Liver (tissue), 9 donors: Measurements from ENCODE around the gene JAKMIP1. TPM values are rescaled to one million over a fixed set of nuclear protein-coding genes. Genes with fewer than 3 reads are reported as not detected.

Source experiments
- DNase-seq: peaks from one replicate; pipeline ENCODE4 v3.0.0-alpha.2; 2017; ENCODE audit warnings: low spot score
- H3K27ac ChIP-seq, 2 donors: one replicate each; pipeline ENCODE4 v1.7.0; 2013; ENCODE audit warnings: inconsistent platforms in 2 of 2, low read length in 2 of 2, control low read depth in 1 of 2, low read depth in 1 of 2, mild to moderate bottlenecking in 1 of 2
- H3K27me3 ChIP-seq, 4 donors: one replicate each; pipeline versions ENCODE4 v1.6.1 to v1.7.0; 2013; ENCODE audit warnings: low read length in 3 of 4, inconsistent platforms in 1 of 4, mild to moderate bottlenecking in 1 of 4, moderate library complexity in 1 of 4; ENCODE audit not compliant: control insufficient read depth in 4 of 4, insufficient read depth in 4 of 4
- H3K36me3 ChIP-seq, 4 donors: one replicate each; pipeline versions ENCODE4 v1.6.1 to v1.7.0; 2013; ENCODE audit warnings: low read length in 3 of 4, mild to moderate bottlenecking in 3 of 4, low read depth in 1 of 4, moderate library complexity in 1 of 4; ENCODE audit not compliant: control insufficient read depth in 4 of 4, insufficient read depth in 3 of 4
- H3K4me1 ChIP-seq, 4 donors: one replicate each; pipeline versions ENCODE4 v1.6.1 to v1.7.0; 2013; ENCODE audit warnings: low read length in 3 of 4, mild to moderate bottlenecking in 3 of 4, moderate library complexity in 1 of 4; ENCODE audit not compliant: control insufficient read depth in 4 of 4, insufficient read depth in 4 of 4
- H3K4me3 ChIP-seq, 3 donors: one replicate each; pipeline versions ENCODE4 v1.6.1 to v1.7.0; 2013; ENCODE audit warnings: low read length in 3 of 3, control low read depth in 1 of 3, low read depth in 1 of 3, mild to moderate bottlenecking in 1 of 3
- H3K9ac ChIP-seq, 2 donors: one replicate each; pipeline ENCODE4 v1.7.0; 2013; ENCODE audit warnings: low read length in 2 of 2, mild to moderate bottlenecking in 2 of 2, moderate library complexity in 2 of 2, control low read depth in 1 of 2, low read depth in 1 of 2
- H3K9me3 ChIP-seq, 4 donors: one replicate each; pipeline versions ENCODE4 v1.6.1 to v1.7.0; 2013; ENCODE audit warnings: low read length in 3 of 4; ENCODE audit not compliant: control insufficient read depth in 4 of 4
- ATF3 ChIP-seq: IDR thresholded peaks from 2 replicates; pipeline ENCODE4 v1.6.1; 2016; ENCODE audit warnings: antibody characterized with exemption
- CTCF ChIP-seq: fragments of 150-350 bp; IDR thresholded peaks from 2 replicates; pipeline ENCODE4 v1.5.1; 2017; ENCODE audit warnings: improper control_type of control experiment, low read depth, low read length; ENCODE audit not compliant: missing input control
- EGR1 ChIP-seq, 2 donors: IDR thresholded peaks; 2 replicates each; pipeline ENCODE4 v1.6.1; 2016 to 2018; ENCODE audit warnings: antibody characterized with exemption in 2 of 2, low read depth in 2 of 2
- FOXA1 ChIP-seq: IDR thresholded peaks from 2 replicates; pipeline ENCODE4 v1.6.1; 2016; ENCODE audit warnings: antibody characterized with exemption
- FOXA2 ChIP-seq: IDR thresholded peaks from 2 replicates; pipeline ENCODE4 v1.6.1; 2016; ENCODE audit warnings: antibody characterized with exemption
- GABPA ChIP-seq, 2 donors: IDR thresholded peaks in 1 of 2; conservative IDR thresholded peaks in 1 of 2; 2 replicates each; pipeline ENCODE4 v1.6.1; 2016; ENCODE audit warnings: antibody characterized with exemption in 2 of 2, mild to moderate bottlenecking in 1 of 2, moderate library complexity in 1 of 2
- HNF4A ChIP-seq, 2 donors: conservative IDR thresholded peaks; 2 replicates each; pipeline ENCODE4 v1.6.1; 2016; ENCODE audit warnings: antibody characterized with exemption in 2 of 2, mild to moderate bottlenecking in 2 of 2
- HNF4G ChIP-seq: IDR thresholded peaks from 2 replicates; pipeline ENCODE4 v1.6.1; 2016; ENCODE audit warnings: antibody characterized with exemption
- JUND ChIP-seq, 2 donors: IDR thresholded peaks; 2 replicates each; pipeline ENCODE4 v1.6.1; 2016; ENCODE audit warnings: antibody characterized with exemption in 2 of 2
- MAX ChIP-seq: IDR thresholded peaks from 2 replicates; pipeline ENCODE4 v1.6.1; 2016; ENCODE audit warnings: antibody characterized with exemption
- NR2F2 ChIP-seq: IDR thresholded peaks from 2 replicates; pipeline ENCODE4 v1.6.1; 2016; ENCODE audit warnings: antibody characterized with exemption
- RAD21 ChIP-seq, 2 donors: IDR thresholded peaks; 2 replicates each; pipeline ENCODE4 v1.6.1; 2016; ENCODE audit warnings: antibody characterized with exemption in 2 of 2, mild to moderate bottlenecking in 2 of 2
- REST ChIP-seq: IDR thresholded peaks from 2 replicates; pipeline ENCODE4 v1.6.1; 2016; ENCODE audit warnings: antibody characterized with exemption, mild to moderate bottlenecking
- RXRA ChIP-seq, 2 donors: IDR thresholded peaks; 2 replicates each; pipeline ENCODE4 v1.6.1; 2017 to 2018; ENCODE audit warnings: antibody characterized with exemption in 2 of 2, mild to moderate bottlenecking in 1 of 2
- SP1 ChIP-seq: IDR thresholded peaks from 2 replicates; pipeline ENCODE4 v1.6.1; 2018; ENCODE audit warnings: antibody characterized with exemption, mild to moderate bottlenecking
- TAF1 ChIP-seq: conservative IDR thresholded peaks from 2 replicates; pipeline ENCODE4 v1.6.1; 2016; ENCODE audit warnings: antibody characterized with exemption, mild to moderate bottlenecking
- ZBTB33 ChIP-seq: IDR thresholded peaks from 2 replicates; pipeline ENCODE4 v1.6.1; 2016; ENCODE audit warnings: antibody characterized with exemption
- WGBS: extraction: QIAGEN DNeasy Blood & Tissue Kit; methylation state at CpG from one replicate; pipeline ENCODE4 v1.1.7; 2013; 5-methylcytosine and 5-hydroxymethylcytosine counted together
- polyA plus RNA-seq, 2 donors: library from polyadenylated mRNA; stranded (reverse) in 1 of 2; unstranded in 1 of 2; fragments of 200-250 nt in 1 of 2; fragments of >200 nt in 1 of 2; fragmentation: Nextera tagmentation in 1 of 2; extraction: Ambion mirVana in 1 of 2; gene quantifications; one replicate each; pipeline versions ENCODE4 v1.2.1 to v1.2.3, GENCODE V29; 2013 to 2015
- total RNA-seq, 2 donors: library from RNA; depleted of rRNA; stranded (reverse); fragments of >200 nt; gene quantifications; one replicate each; pipeline ENCODE4 v1.2.3, GENCODE V29; 2014
- donor health status: healthy.
- donor health status: healthy.
- donor health status: healthy.
- donor health status: healthy.
- donor health status: healthy.

The JAKMIP1 gene
- total and polyA plus RNA-seq, 4 donors: 0.08 to 0.50 TPM; not detected in 2

- TF ChIP-seq REST: no peak
Observed at GRCh38 chr4:5988086-5988845, 212.1 kb downstream of the JAKMIP1 start (continued).

GRCh38 chr4:5984843-5985242 lies 215.5 kb downstream of the JAKMIP1 start:
- Histone ChIP-seq H3K4me1 (no peaks in the 10 kb centered on the region), H3K27ac (no peak overlapping the region), H3K36me3 (no peaks in the 10 kb centered on the region), H3K4me3 (no peak overlapping the region), H3K27me3 (peaks cover 0 to 9% (median 1%) of the 10 kb centered on the region in 4 donors), H3K9ac (no peak overlapping the region), H3K9me3 (peaks cover 0 to 4% (median 2%) of the 10 kb centered on the region in 4 donors)
- TF ChIP-seq RXRA (IDR thresholded peaks at IDR 0.05): no peak
- TF ChIP-seq JUND (IDR thresholded peaks at IDR 0.05): no peak
- TF ChIP-seq EGR1 (IDR thresholded peaks at IDR 0.05; ENCODE audit: low read depth in 2 of 2): no peak
- no peak for DNase-seq

- H3K27ac ChIP-seq: no peak overlapping the region
- no peak overlapping the region for H3K9ac ChIP-seq
- peaks cover 0 to 4% (median 2%) of the 10 kb centered on the region in 4 donors for H3K9me3 ChIP-seq
- H3K4me1 ChIP-seq: no peaks in the 10 kb centered on the region
- H3K27me3 ChIP-seq: peaks cover 0 to 7% (median 1%) of the 10 kb centered on the region in 4 donors
- H3K36me3 ChIP-seq: no peaks in the 10 kb centered on the region
- 70% methylated on average over 9 of the region's 9 CpGs for WGBS
- no peak overlapping the region for H3K4me3 ChIP-seq
- DNase-seq: no peak
- no peak for TF ChIP-seq JUND (IDR thresholded peaks at IDR 0.05)
- TF ChIP-seq FOXA1: no peak
- no peak for TF ChIP-seq NR2F2
- no peak for TF ChIP-seq GABPA (IDR thresholded peaks at IDR 0.05 in 1 of 2, conservative IDR thresholded peaks at IDR 0.05 in 1 of 2)
- TF ChIP-seq ATF3: no peak
- TF ChIP-seq SP1: no peak
- TF ChIP-seq TAF1: no peak
- no peak for TF ChIP-seq HNF4G
- TF ChIP-seq REST: no peak
- TF ChIP-seq HNF4A (conservative IDR thresholded peaks at IDR 0.05): no peak
- TF ChIP-seq RAD21 (IDR thresholded peaks at IDR 0.05): no peak
- TF ChIP-seq ZBTB33: no peak
- TF ChIP-seq EGR1 (IDR thresholded peaks at IDR 0.05; ENCODE audit: low read depth in 2 of 2): no peak
- TF ChIP-seq RXRA (IDR thresholded peaks at IDR 0.05): no peak
- no peak for TF ChIP-seq FOXA2
- TF ChIP-seq MAX: no peak
- no peak for TF ChIP-seq CTCF
Observed at GRCh38 chr4:5982156-5982973, 218.0 kb downstream of the JAKMIP1 start.
